AG04450 (cell line): ENCODE measurements around the gene KIAA1217. TPM values are rescaled to one million over a fixed set of nuclear protein-coding genes. Genes with fewer than 3 reads are reported as not detected.

Source experiments
- CTCF ChIA-PET: fragments of 300-600, 350-600 bp; formaldehyde crosslinking; extraction: SDS; loops from one replicate; lab custom pipeline; 2022; ENCODE audit warnings: antibody characterized with exemption, inconsistent platforms; lab: Charles Lee
- POLR2A ChIA-PET: fragments of 350-600 bp; formaldehyde crosslinking; extraction: SDS; loops from one replicate; lab custom pipeline; 2021; ENCODE audit warnings: antibody characterized with exemption, inconsistent platforms; lab: Yijun Ruan, JAX
- DNase-seq: peaks from one replicate; pipeline ENCODE4 v3.0.0-alpha.2; 2011; ENCODE audit warnings: low read depth, low spot score
- H3K27ac ChIP-seq: one replicate; pipeline ENCODE4 v1.5.1; 2012; ENCODE audit warnings: low read depth, low read length, control low read depth
- H3K27me3 ChIP-seq: one replicate; pipeline ENCODE4 v1.6.0; 2012; ENCODE audit warnings: low read length; ENCODE audit not compliant: control insufficient read depth, insufficient read depth
- H3K4me3 ChIP-seq: 2 replicates; pipeline ENCODE4 v1.5.1; 2011; ENCODE audit warnings: mild to moderate bottlenecking, low read depth, low read length, control low read depth
- H3K9me3 ChIP-seq: 2 replicates; pipeline ENCODE4 v1.5.1; 2012; ENCODE audit warnings: low read length; ENCODE audit not compliant: control insufficient read depth, insufficient read depth
- polyA plus RNA-seq: library from polyadenylated mRNA; depleted of rRNA; stranded (reverse); fragments of >200 nt; gene quantifications from 2 replicates; pipeline ENCODE4 v1.2.3, GENCODE V29; 2011
- TF ChIP-seq, protein P1 (sequence below): IDR thresholded peaks from 2 replicates; pipeline ENCODE4 v1.5.1; 2011; ENCODE audit warnings: low read depth, low read length, control low read depth, inconsistent platforms

KIAA1217 gene
- polyA plus RNA-seq, 1 experiment = 5.4 TPM

DNA sequence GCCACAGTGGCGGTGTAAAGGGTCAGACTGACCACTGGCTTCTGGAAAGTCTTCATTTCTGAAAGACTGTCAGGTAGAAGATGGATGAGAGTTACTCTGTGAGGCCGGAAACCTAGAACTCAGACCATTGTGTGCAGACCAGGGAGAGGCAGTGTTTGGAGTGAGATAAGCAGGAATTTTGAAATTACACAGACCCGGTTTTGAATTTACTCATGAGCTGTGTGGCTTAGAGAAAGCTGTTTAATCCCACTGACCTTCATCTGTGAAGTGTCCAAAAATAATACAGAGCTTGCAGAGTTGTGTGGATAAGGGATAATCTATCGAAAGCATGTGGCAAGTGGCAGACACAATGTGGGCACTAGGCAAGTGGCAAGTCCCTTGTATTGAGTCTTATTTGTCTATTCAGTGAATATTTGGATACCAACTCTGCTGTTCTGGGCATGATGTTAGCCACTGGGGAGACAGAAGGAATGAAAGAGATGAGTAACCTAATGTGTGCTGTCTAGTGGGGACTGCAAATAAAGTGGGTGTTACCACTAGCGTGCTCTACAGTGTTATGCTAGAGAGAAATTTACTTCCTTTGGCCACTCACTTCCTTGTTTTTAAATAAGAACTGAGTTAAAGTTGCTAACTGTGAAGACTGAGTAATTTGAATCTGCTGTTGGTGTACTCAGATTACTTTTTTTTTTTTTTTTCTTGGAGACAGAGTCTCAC is 69.4 kb downstream of the KIAA1217 start:
- TF ChIP-seq, protein P1, sequence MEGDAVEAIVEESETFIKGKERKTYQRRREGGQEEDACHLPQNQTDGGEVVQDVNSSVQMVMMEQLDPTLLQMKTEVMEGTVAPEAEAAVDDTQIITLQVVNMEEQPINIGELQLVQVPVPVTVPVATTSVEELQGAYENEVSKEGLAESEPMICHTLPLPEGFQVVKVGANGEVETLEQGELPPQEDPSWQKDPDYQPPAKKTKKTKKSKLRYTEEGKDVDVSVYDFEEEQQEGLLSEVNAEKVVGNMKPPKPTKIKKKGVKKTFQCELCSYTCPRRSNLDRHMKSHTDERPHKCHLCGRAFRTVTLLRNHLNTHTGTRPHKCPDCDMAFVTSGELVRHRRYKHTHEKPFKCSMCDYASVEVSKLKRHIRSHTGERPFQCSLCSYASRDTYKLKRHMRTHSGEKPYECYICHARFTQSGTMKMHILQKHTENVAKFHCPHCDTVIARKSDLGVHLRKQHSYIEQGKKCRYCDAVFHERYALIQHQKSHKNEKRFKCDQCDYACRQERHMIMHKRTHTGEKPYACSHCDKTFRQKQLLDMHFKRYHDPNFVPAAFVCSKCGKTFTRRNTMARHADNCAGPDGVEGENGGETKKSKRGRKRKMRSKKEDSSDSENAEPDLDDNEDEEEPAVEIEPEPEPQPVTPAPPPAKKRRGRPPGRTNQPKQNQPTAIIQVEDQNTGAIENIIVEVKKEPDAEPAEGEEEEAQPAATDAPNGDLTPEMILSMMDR = no peak
- POLR2A ChIA-PET = no interaction called here
- CTCF ChIA-PET = no interaction called here
- H3K4me3 ChIP-seq = no peak overlapping the region
- no peak overlapping the region for H3K27ac ChIP-seq
- H3K9me3 ChIP-seq = no peaks in the 10 kb centered on the region
- H3K27me3 ChIP-seq = no peaks in the 10 kb centered on the region
- DNase-seq = no peak

DNA sequence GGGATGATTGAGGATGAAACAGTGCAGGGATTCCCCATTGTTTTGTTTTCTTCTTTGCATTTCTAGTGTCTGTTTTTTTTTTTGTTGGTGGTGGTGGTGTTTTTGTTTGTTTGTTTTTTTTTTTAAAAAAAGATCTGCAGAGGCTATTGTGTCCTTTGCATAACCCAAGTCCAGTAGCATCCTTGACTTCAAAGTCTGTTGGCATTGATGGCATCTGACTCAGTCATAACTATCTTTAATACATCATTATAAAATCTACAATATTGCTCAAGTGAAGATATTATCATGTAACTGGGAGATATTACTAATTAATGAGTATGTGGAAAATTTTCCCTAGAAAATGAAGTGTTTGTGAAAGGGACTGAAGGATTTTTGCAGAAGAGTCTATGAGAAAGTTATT is 70.2 kb downstream of the KIAA1217 start:
- no peaks in the 10 kb centered on the region for H3K9me3 ChIP-seq
- H3K27ac ChIP-seq = no peak overlapping the region
- CTCF ChIA-PET = no interaction called here
- DNase-seq = no peak
- TF ChIP-seq, protein P1 = no peak
- H3K4me3 ChIP-seq = no peak overlapping the region
- POLR2A ChIA-PET = no interaction called here
- no peaks in the 10 kb centered on the region for H3K27me3 ChIP-seq

DNA sequence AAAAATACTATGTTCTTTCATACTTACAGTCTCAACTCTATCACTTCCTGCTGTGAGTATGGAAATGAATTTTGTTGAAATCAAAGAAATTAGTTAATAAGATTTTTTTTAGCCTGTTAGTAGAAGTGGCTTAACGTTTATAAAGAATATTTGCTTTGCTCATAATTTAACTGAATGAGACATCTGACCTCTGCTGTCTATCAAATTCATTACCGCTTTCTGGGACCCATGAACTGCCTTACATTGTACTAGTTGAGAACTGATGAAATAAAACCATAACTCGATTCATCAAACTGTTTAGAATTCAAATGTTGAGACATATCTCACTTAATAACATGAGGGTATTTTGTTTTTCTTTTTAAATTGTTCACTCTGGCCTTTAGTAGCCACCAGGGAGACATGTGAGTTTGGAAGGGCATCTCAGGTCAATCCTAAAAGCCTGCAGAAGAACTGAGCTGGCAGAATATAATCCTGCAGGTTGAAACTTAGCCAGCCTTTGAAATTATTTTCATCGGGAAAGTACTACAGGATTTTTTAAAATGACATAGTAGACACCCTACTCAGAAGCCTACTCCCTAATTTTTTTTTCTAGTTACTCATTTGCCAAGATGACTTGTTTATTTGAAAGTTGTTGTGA is 78.7 kb downstream of the KIAA1217 start:
- Histone ChIP-seq H3K4me3 (no peak overlapping the region), H3K27me3 (no peaks in the 10 kb centered on the region), H3K27ac (no peak overlapping the region), H3K9me3 (no peaks in the 10 kb centered on the region)
- ChIA-PET POLR2A (no interaction called here), CTCF (no interaction called here)
- DNase-seq = no peak
- TF ChIP-seq, protein P1 = no peak

DNA sequence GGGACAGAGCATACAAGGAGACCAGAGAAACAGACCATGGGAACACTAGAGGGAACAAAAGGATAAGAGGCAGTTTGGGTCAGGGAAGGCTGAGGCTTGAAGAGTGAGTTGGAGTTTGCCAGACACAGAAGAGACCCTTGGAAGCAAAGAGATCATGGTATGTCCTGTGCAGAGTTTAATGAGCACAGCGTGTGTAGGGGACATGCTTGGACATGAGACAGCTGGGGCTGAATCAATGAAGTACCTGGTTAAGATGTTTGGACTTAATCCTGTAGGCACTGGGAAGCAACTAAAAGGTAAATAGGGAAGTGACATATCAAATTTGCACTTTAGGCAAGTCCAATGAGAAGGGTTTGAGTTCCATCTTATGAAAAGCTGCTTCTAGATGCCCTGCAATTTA is 79.6 kb downstream of the KIAA1217 start:
- TF ChIP-seq, protein P1 = no peak
- H3K27me3 ChIP-seq = no peaks in the 10 kb centered on the region
- CTCF ChIA-PET = no interaction called here
- no peak overlapping the region for H3K4me3 ChIP-seq
- POLR2A ChIA-PET = no interaction called here
- H3K9me3 ChIP-seq = peaks cover 3% of the 10 kb centered on the region; the same call in 1 of the 2 replicates
- no peak for DNase-seq
- no peak overlapping the region for H3K27ac ChIP-seq

DNA sequence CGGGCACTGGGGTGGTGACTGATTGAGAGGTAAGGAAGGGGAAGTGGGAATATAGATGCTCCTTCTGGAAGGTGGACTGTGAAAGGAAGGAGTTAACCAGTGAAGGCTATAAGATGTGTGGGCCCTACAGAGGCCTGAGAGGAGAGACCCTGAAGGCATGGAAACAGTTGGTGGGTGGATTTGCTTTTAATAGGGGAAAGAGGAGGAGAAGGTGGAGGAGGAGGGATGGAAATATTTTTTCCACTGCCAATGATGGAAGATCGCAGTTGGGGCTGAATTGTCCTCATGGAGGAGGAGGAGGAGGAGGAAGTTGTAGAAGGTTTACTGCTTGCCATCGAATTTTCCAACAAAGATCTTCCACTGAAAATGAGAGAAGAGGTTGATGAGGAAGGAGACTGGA is 80.3 kb downstream of the KIAA1217 start:
- Histone ChIP-seq H3K27me3 (no peaks in the 10 kb centered on the region), H3K9me3 (peaks cover 3% of the 10 kb centered on the region; the same call in 1 of the 2 replicates), H3K4me3 (no peak overlapping the region), H3K27ac (no peak overlapping the region)
- ChIA-PET POLR2A (no interaction called here), CTCF (no interaction called here)
- no peak for DNase-seq
- TF ChIP-seq, protein P1 = no peak
